ENCODE measurements around the gene TNMD.
"Not testable (repeated sequence)": the region's sequence is repeated elsewhere in the genome, so short reads cannot be mapped to it uniquely, and the experiment has no call there.

Gene TNMD
- 0 reads per million in 2 donors for total RNA-seq

GRCh38 chrX:100584611-100585010 lies at the start of gene TNMD:
Gene TNMD, plus strand, starts transcription at chrX:100584936. Its CDS starts 83 bp downstream, at chrX:100585019.
- DNase-seq = no peak

- not testable (repeated sequence) for DNase-seq
Measured at GRCh38 chrX:100565534-100565933, 19.2 kb upstream of the TNMD start.

GRCh38 chrX:100586747-100587146 lies 2.0 kb downstream of the TNMD start:
- no peak for DNase-seq

- DNase-seq = no peak
Measured at GRCh38 chrX:100587861-100588260, 3.1 kb downstream of the TNMD start.

- no peak for DNase-seq
Measured at GRCh38 chrX:100591256-100592051, 6.7 kb downstream of the TNMD start.

GRCh38 chrX:100593126-100593525 lies 8.4 kb downstream of the TNMD start:
- no peak for DNase-seq

GRCh38 chrX:100593581-100593980 lies 8.8 kb downstream of the TNMD start:
- no peak for DNase-seq

- DNase-seq = no peak
Measured at GRCh38 chrX:100596601-100597000, 11.9 kb downstream of the TNMD start.

GRCh38 chrX:100599456-100599855 lies 14.7 kb downstream of the TNMD start:
- no peak for DNase-seq

GRCh38 chrX:100600340-100600739 lies 15.6 kb downstream of the TNMD start:
- DNase-seq = no peak

- no peak for DNase-seq
Measured at GRCh38 chrX:100600758-100601157, 16.0 kb downstream of the TNMD start.

GRCh38 chrX:100606753-100607152 lies 22.0 kb downstream of the TNMD start:
- DNase-seq = no peak

GRCh38 chrX:100609591-100609990 lies 24.9 kb downstream of the TNMD start:
- DNase-seq = no peak

GRCh38 chrX:100611951-100612350 lies 27.2 kb downstream of the TNMD start:
- no peak for DNase-seq

- DNase-seq = no peak
Measured at GRCh38 chrX:100615005-100615404, 30.3 kb downstream of the TNMD start.

GRCh38 chrX:100623001-100623400 lies 38.3 kb downstream of the TNMD start:
- DNase-seq = no peak

- DNase-seq = no peak
Measured at GRCh38 chrX:100625985-100626491, 41.3 kb downstream of the TNMD start.

GRCh38 chrX:100635040-100635439 lies 50.3 kb downstream of the TNMD start:
- DNase-seq = no peak

- no peak for DNase-seq
Measured at GRCh38 chrX:100635989-100636320, 51.2 kb downstream of the TNMD start.

GRCh38 chrX:100636321-100636991 lies 51.7 kb downstream of the TNMD start, which contains the start of gene TSPAN6:
Gene TSPAN6, minus strand, starts transcription at chrX:100636806. Its CDS starts 112 bp downstream, at chrX:100636694.
- peak; percentile 67 for DNase-seq

GRCh38 chrX:100642290-100642689 lies 57.6 kb downstream of the TNMD start:
- DNase-seq = no peak

GRCh38 chrX:100643212-100643611 lies 58.5 kb downstream of the TNMD start:
- no peak for DNase-seq

GRCh38 chrX:100643956-100644860 lies 59.5 kb downstream of the TNMD start, which contains the start of gene SRPX2:
Gene SRPX2, plus strand, starts transcription at chrX:100644199. Its CDS starts 2,124 bp downstream, at chrX:100646323.
- DNase-seq = no peak
